Body of pancreas (tissue), 4 donors: Measurements from ENCODE around the gene PPP1R2C. TPM values are rescaled to one million over a fixed set of nuclear protein-coding genes. Genes with fewer than 3 reads are reported as not detected.

ENCODE experiments used
- ATAC-seq: fragments of 150-250 bp; one replicate; pipeline ENCODE4 v1.9.1; 2016
- DNase-seq, 4 donors: peaks; one replicate each; pipeline ENCODE4 v3.0.0-alpha.2; 2019
- H3K27ac ChIP-seq, 4 donors: fragments of 200-600 bp; sonication (generic); 1 replicate in 3 of 4; 2 replicates in 1 of 4; pipeline versions ENCODE4 v1.5.1 to v1.6.1; 2016 to 2019; ENCODE audit warnings: mild to moderate bottlenecking in 1 of 4, mixed read lengths in 1 of 4, moderate library complexity in 1 of 4
- H3K27me3 ChIP-seq, 2 donors: fragments of 200-600 bp; sonication (generic); one replicate each; pipeline ENCODE4 v1.6.0; 2016; ENCODE audit warnings: mild to moderate bottlenecking in 1 of 2
- H3K36me3 ChIP-seq, 2 donors: fragments of 200-600 bp; sonication (generic); replicated peaks in 1 of 2; 2 replicates each; pipeline ENCODE4 v1.5.1; 2016; ENCODE audit warnings: low read depth in 2 of 2; ENCODE audit not compliant: insufficient read depth in 1 of 2
- H3K4me1 ChIP-seq: fragments of 200-600 bp; sonication (generic); one replicate; pipeline ENCODE4 v1.6.0; 2016
- H3K4me3 ChIP-seq, 2 donors: fragments of 200-600 bp; sonication (generic); 1 replicate in 1 of 2; 2 replicates in 1 of 2; pipeline ENCODE4 v1.5.1; 2016 to 2019
- H3K9me3 ChIP-seq, 3 donors: fragments of 200-600 bp; sonication (generic); 1 replicate in 2 of 3; 2 replicates in 1 of 3; pipeline ENCODE4 v1.5.1; 2016
- CTCF ChIP-seq, 7 experiments: fragments of 450-650 bp in 4 of 7; fragments of 200-600 bp in 3 of 7; sonication (generic) in 3 of 7; IDR thresholded peaks; one replicate each; pipeline ENCODE4 v1.5.1; 2016 to 2019; ENCODE audit warnings: antibody characterized with exemption in 7 of 7
- POLR2A ChIP-seq, 3 donors: fragments of 450-650 bp; IDR thresholded peaks; one replicate each; pipeline ENCODE4 v1.6.1; 2016; ENCODE audit warnings: antibody characterized with exemption in 3 of 3, mild to moderate bottlenecking in 2 of 3
- WGBS, 2 donors: methylation state at CpG; one replicate each; pipeline ENCODE4 v1.1.5; 2017; 5-methylcytosine and 5-hydroxymethylcytosine counted together
- intact Hi-C: fragments of 100-400 bp; cut with DNase I; formaldehyde crosslinking; loops from one replicate; pipeline ENCODE4 v1.15.1; 2023
- total RNA-seq, 2 donors: library from RNA; depleted of rRNA; stranded (reverse); fragments of >200 nt; gene quantifications; one replicate each; pipeline ENCODE4 v1.1.0, GENCODE V29; 2016

PPP1R2C gene
- total RNA-seq, 2 donors from 2014 or later = not detected

- Histone ChIP-seq H3K9me3 (no peaks in the 10 kb centered on the region), H3K4me3 (no peak overlapping the region), H3K27ac (no peak overlapping the region), H3K36me3 (no peaks in the 10 kb centered on the region), H3K27me3 (no peaks in the 10 kb centered on the region), H3K4me1 (no peaks in the 10 kb centered on the region)
- no peak for TF ChIP-seq POLR2A (IDR thresholded peaks at IDR 0.05)
- TF ChIP-seq CTCF (IDR thresholded peaks at IDR 0.05) = no peak
- intact Hi-C loops = no loop called here
- ATAC-seq (no peak), DNase-seq (no peak)
- WGBS, 2 donors = 51 to 59% methylated on average over 4 of the region's 4 CpGs
These were observed 25.2 kb downstream of the PPP1R2C start for GRCh38 chrX:42752730-42753129.

DNA sequence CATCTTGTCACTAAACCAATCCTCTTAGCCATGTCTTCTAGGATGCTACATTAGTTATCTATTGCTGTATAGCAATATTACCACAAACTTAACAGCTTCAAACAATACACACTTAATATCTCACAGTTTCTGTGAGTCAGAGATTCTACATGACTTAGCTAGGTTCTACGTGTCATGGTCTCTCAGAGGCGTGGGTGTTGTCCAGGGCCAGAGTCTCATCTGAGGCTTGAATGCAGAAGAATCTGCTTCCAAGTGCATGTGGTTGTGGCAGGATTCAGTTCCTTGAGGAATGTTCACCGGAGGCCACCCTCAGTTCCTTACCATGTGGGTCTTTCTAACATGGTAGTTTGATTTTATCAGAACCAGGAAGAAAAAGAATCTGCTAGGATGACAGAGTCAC, 26.4 kb downstream of the PPP1R2C start:
- no peaks in the 10 kb centered on the region for H3K36me3 ChIP-seq
- no peak overlapping the region for H3K27ac ChIP-seq
- 94 to 97% methylated on average over 3 of the region's 3 CpGs for WGBS, 2 donors
- ATAC-seq (no peak), DNase-seq (no peak)
- no peaks in the 10 kb centered on the region for H3K4me1 ChIP-seq
- H3K27me3 ChIP-seq = no peaks in the 10 kb centered on the region
- TF ChIP-seq POLR2A (IDR thresholded peaks at IDR 0.05) (no peak), CTCF (IDR thresholded peaks at IDR 0.05) (no peak)
- intact Hi-C loops = no loop called here
- H3K9me3 ChIP-seq = no peaks in the 10 kb centered on the region
- no peak overlapping the region for H3K4me3 ChIP-seq

DNA sequence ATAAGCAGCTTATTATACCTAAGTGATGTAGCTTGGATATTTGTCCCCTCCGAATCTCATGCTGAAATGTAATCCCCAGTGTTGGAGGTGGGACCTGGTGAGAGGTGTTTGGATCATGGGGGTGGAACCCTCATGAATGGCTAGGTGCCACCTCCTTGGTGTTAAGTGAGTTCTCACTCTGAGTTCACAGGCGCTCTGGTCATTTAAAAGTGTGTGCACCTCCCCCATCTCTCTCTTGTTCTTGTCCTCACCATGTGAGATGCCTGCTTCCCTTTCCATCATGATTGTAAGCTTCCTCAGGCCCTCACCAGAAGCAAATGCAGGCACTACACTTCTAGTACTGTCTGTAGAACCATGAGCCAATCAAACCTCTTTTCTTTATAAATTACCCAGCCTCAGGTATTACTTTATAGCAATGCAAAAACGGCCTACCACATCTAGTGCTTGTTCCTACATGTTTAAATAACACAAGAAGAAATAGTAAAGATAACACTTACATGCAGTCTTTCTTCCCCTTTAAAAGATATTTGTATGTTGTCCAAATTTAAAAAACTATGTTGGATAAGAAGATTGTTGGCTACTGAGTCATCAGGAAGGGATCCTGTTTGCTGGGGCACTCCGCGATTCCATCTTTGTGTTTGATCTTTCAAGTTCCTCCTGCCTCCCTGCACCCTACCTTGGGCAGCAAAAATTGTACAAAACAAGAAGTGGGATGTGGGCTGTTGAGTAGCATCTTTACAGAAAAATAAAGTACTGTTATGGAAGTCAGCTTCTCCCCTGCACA, 29.7 kb downstream of the PPP1R2C start:
- intact Hi-C loops = no loop called here
- 39 to 69% methylated on average over 4 to 5 of the region's 5 CpGs for WGBS, 2 donors
- Histone ChIP-seq H3K4me1 (no peaks in the 10 kb centered on the region), H3K27me3 (no peaks in the 10 kb centered on the region), H3K27ac (no peak overlapping the region), H3K36me3 (no peaks in the 10 kb centered on the region), H3K4me3 (no peak overlapping the region), H3K9me3 (no peaks in the 10 kb centered on the region)
- no peak for ATAC-seq
- no peak for DNase-seq
- TF ChIP-seq CTCF (IDR thresholded peaks at IDR 0.05) (no peak), POLR2A (IDR thresholded peaks at IDR 0.05) (no peak)

GRCh38 chrX:42746606-42747005, 31.4 kb downstream of the PPP1R2C start:
- peak in 1 of 4 donors; percentile 3 for DNase-seq
- WGBS, 2 donors = 18 to 42% methylated on average over 2 of the region's 2 CpGs
- Histone ChIP-seq H3K9me3 (no peaks in the 10 kb centered on the region), H3K27ac (no peak overlapping the region), H3K36me3 (no peaks in the 10 kb centered on the region), H3K4me3 (no peak overlapping the region), H3K27me3 (no peaks in the 10 kb centered on the region), H3K4me1 (no peaks in the 10 kb centered on the region)
- intact Hi-C loops = no loop called here
- no peak for ATAC-seq
- TF ChIP-seq POLR2A (IDR thresholded peaks at IDR 0.05) = no peak
- no peak for TF ChIP-seq CTCF (IDR thresholded peaks at IDR 0.05)

- TF ChIP-seq POLR2A (IDR thresholded peaks at IDR 0.05) (no peak), CTCF (IDR thresholded peaks at IDR 0.05) (no peak)
- no peak for DNase-seq
- Histone ChIP-seq H3K4me3 (no peak overlapping the region), H3K27ac (no peak overlapping the region), H3K9me3 (no peaks in the 10 kb centered on the region), H3K4me1 (no peaks in the 10 kb centered on the region), H3K36me3 (no peaks in the 10 kb centered on the region), H3K27me3 (no peaks in the 10 kb centered on the region)
- WGBS, 2 donors = 80 to 91% methylated on average over 1 of the region's 1 CpG
- ATAC-seq = no peak
- intact Hi-C loops = no loop called here
These were observed 37.5 kb downstream of the PPP1R2C start for GRCh38 chrX:42740456-42740855.
